Measurements from ENCODE around the gene C1orf35.

The C1orf35 gene

GRCh38 chr1:228077565-228078330, 25.4 kb downstream of the C1orf35 start:
- no peak for DNase-seq

GRCh38 chr1:228076796-228077430, 26.2 kb downstream of the C1orf35 start:
- DNase-seq: no peak

GRCh38 chr1:228075801-228076271, 27.3 kb downstream of the C1orf35 start:
- DNase-seq: no peak

GRCh38 chr1:228074954-228075730, 28.0 kb downstream of the C1orf35 start:
- DNase-seq: no peak

GRCh38 chr1:228073857-228074545, 29.1 kb downstream of the C1orf35 start:
- DNase-seq: no peak

GRCh38 chr1:228073061-228073856, 29.9 kb downstream of the C1orf35 start:
- DNase-seq: no peak

- no peak for DNase-seq
Observed at GRCh38 chr1:228072658-228073043, 30.5 kb downstream of the C1orf35 start.

GRCh38 chr1:228071839-228072657, 31.1 kb downstream of the C1orf35 start:
- no peak for DNase-seq

GRCh38 chr1:228070851-228071250, 32.3 kb downstream of the C1orf35 start:
- no peak for DNase-seq

GRCh38 chr1:228070173-228070572, 33.0 kb downstream of the C1orf35 start:
- DNase-seq: no peak

GRCh38 chr1:228068359-228068758, 34.8 kb downstream of the C1orf35 start:
- DNase-seq: no peak

GRCh38 chr1:228066891-228067654, 36.1 kb downstream of the C1orf35 start:
- DNase-seq: no peak

- DNase-seq: no peak
Observed at GRCh38 chr1:228066416-228066815, 36.7 kb downstream of the C1orf35 start.

- DNase-seq: no peak
Observed at GRCh38 chr1:228065543-228066347, 37.4 kb downstream of the C1orf35 start.

- DNase-seq: no peak
Observed at GRCh38 chr1:228064741-228065542, 38.2 kb downstream of the C1orf35 start.

- DNase-seq: no peak
Observed at GRCh38 chr1:228064296-228064695, 38.8 kb downstream of the C1orf35 start.

GRCh38 chr1:228063251-228064191, 39.6 kb downstream of the C1orf35 start:
- DNase-seq: no peak
